GM10266 (cell line): ENCODE data around the gene CYP3A7.
"Not testable (repeated sequence)": the region's sequence is repeated elsewhere in the genome, so short reads cannot be mapped to it uniquely, and the experiment has no call there.

Experiments
- DNase-seq: peaks from one replicate; pipeline ENCODE4 v3.0.0; 2012; ENCODE audit errors: extremely low spot score
- CTCF ChIP-seq: IDR thresholded peaks from 2 replicates; pipeline ENCODE4 v1.5.1; 2012; ENCODE audit warnings: mild to moderate bottlenecking, low read depth; ENCODE audit not compliant: control insufficient read depth, insufficient read depth; ENCODE audit errors: missing control alignments

The CYP3A7 gene

GRCh38 chr7:99693100-99693426 lies 41.9 kb downstream of the CYP3A7 start:
- DNase-seq: no peak
- TF ChIP-seq CTCF: no peak

DNA sequence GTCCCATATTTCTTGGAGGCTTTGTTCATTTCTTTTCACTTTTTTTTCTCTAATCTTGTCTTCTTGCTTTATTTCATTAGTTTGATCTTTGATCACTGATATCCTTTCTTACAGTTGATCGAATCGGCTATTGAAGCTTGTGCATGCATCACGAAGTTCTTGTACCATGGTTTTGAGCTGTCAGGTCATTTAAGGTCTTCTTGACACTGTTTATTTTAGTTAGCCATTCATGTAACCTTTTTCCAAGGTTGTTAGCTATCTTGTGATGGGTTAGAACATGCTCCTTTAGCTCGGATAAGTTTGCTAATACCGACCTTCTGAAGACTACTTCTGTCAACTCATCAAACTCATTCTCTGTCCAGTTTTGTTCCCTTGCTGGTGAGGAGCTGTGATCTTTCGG lies 42.4 kb downstream of the CYP3A7 start:
- DNase-seq: not testable (repeated sequence)

GRCh38 chr7:99691658-99692057 lies 43.3 kb downstream of the CYP3A7 start:
- not testable (repeated sequence) for DNase-seq

GRCh38 chr7:99690918-99691317 lies 44.1 kb downstream of the CYP3A7 start:
- DNase-seq: not testable (repeated sequence)

DNA sequence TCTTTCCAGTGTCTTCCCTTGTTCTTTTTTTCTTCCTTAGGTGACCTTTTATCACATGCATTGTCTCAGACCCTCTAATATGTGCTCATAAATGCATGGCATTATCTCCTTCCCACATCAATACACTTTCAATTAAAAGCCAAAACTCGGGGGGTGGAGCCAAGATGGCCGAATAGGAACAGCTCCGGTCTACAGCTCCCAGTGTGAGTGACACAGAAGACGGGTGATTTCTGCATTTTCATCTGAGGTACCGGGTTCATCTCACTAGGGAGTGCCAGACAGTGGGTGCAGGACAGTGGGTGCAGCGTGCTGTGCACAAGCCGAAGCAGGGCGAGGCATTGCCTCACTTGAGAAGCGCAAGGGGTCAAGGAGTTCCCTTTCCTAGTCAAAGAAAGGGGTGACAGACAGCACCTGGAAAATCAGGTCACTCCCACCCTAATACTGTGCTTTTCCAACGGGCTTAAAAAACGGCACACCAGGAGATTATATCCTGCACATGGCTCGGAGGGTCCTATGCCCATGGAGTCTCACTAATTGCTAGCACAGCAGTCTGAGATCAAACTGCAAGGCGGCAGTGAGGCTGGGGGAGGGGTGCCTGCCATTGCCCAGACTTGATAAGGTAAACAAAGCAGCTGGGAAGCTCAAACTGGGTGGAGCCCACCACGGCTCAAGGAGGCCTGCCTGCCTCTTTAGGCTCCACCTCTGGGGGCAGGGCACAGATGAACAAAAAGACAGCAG lies 49.0 kb downstream of the CYP3A7 start:
- not testable (repeated sequence) for DNase-seq

DNA sequence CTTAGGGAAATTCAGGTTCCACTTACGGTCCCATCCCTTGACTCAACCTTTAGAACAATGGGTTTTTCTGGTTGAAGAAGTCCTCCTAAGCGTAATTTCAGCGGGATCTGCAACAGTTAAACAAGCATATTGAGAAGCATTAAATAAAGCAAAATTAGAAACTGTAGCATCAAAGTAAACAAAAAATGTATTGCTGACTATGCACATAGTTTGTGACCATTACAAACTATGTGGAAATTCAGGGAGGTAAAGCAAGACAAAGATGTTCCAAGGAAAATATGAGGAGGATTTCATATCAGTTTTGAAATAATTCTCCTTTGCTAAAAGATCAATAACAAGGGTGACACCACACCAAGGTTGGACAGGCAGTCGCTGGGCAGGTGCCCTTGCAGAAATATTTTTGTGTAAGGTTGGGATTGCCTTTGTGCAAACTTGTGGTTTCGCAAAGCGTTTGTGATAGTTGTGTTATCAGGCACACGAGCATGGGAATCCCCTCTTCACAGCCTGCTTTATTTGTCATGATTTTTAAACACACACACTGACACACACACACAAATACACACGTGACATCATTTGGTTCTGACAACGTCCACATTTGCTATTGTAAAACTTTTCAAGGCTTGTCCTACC lies 49.8 kb downstream of the CYP3A7 start:
- DNase-seq: no peak
- TF ChIP-seq CTCF: no peak

GRCh38 chr7:99679400-99680191 lies 55.4 kb downstream of the CYP3A7 start, which contains the start of gene CYP3A5:
CYP3A5 (minus strand) TSS chr7:99679996; CDS start chr7:99679896, 100 bp downstream.
- no peak for DNase-seq
- TF ChIP-seq CTCF: no peak

GRCh38 chr7:99679032-99679399 lies 56.0 kb downstream of the CYP3A7 start:
- DNase-seq: no peak
- TF ChIP-seq CTCF: no peak

DNA sequence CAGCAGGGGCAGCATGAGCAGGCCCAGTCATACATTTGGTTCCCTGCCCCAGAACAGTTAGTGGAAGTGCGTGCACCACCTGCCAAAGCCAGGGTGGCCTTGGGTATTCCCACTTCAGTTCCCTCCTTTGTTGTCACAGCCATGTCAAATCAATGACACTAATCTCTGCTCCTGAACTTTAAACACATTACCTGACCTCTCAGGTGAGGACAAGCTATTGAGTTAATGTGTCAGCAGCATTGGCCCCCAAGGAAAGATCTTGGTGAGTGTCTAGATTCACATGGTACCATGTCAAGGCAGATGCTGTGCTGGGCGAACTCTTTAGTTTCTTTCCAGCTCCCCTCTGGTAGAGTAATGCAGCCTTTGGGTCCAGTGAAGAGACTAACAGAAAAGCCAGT lies 57.3 kb downstream of the CYP3A7 start:
- no peak for DNase-seq
- TF ChIP-seq CTCF: no peak
